Skeletal muscle satellite cell (primary cell): ENCODE data around the gene UNC119B.

Experiments used
- H3K27me3 ChIP-seq: 2 replicates; pipeline ENCODE4 v1.7.0; 2013; ENCODE audit warnings: low read length; ENCODE audit not compliant: control insufficient read depth, insufficient read depth
- H3K36me3 ChIP-seq: 2 replicates; pipeline ENCODE4 v1.7.0; 2013; ENCODE audit warnings: mild to moderate bottlenecking, control low read depth, low read length; ENCODE audit not compliant: insufficient read depth
- H3K4me1 ChIP-seq: 2 replicates; pipeline ENCODE4 v1.7.0; 2013; ENCODE audit warnings: low read length; ENCODE audit not compliant: control insufficient read depth, insufficient read depth
- H3K4me2 ChIP-seq: 2 replicates; pipeline ENCODE4 v1.7.0; 2013; ENCODE audit warnings: mild to moderate bottlenecking, low read length
- H3K4me3 ChIP-seq: 2 replicates; pipeline ENCODE4 v1.7.0; 2013; ENCODE audit warnings: low read length
- H3K9ac ChIP-seq: 2 replicates; pipeline ENCODE4 v1.7.0; 2013; ENCODE audit warnings: mild to moderate bottlenecking, low read depth, low read length, moderate library complexity
- H3K9me3 ChIP-seq: replicated peaks from 2 replicates; pipeline ENCODE4 v1.7.0; 2013; ENCODE audit warnings: mild to moderate bottlenecking, control low read depth, low read length

UNC119B gene

DNA sequence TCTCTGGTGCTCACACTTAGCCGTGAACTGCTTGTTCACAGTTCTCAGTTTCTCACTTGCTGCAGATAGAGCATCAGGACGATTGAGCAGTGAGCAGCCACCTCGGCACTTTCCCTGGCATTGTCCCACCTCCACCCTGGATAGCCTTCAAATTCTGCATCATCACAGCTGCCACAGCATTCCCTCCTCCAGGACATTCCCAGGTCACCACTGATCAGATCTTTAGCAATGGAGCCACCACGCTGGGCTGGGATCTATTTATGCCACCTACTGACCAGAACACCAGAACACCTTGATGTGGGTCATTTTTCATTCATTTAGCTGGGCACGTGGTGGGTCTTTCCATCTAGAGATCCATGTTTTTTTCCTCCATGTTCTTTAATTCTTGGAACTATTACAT is 39.0 kb downstream of the UNC119B start:
- Histone ChIP-seq H3K4me2 (no peak overlapping the region), H3K4me3 (no peak overlapping the region), H3K4me1 (no peaks in the 10 kb centered on the region), H3K9ac (no peak overlapping the region), H3K36me3 (no peaks in the 10 kb centered on the region), H3K9me3 (no peaks in the 10 kb centered on the region), H3K27me3 (no peaks in the 10 kb centered on the region)

DNA sequence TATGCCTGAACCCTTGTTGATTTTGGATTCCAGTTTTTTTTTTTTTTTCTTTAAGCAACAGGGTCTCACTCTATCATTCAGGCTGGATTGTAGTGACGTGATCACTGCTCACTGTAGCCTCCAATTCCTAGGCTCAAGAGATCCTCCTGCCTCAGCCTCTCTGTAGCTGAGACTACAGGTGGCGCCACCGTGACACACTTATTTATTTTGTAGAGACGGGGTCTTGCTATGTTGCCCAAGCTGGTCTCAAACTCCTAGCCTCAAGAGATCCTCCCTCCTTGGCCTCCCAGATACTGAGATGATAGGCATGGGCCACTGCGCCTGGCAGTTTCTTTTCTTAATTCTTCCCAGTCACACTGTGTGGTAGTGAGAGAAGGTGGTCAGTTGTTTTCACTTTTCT is 40.5 kb downstream of the UNC119B start:
- Histone ChIP-seq H3K27me3 (no peaks in the 10 kb centered on the region), H3K4me3 (no peak overlapping the region), H3K4me1 (no peaks in the 10 kb centered on the region), H3K36me3 (no peaks in the 10 kb centered on the region), H3K9ac (no peak overlapping the region), H3K4me2 (no peak overlapping the region), H3K9me3 (no peaks in the 10 kb centered on the region)

- Histone ChIP-seq H3K4me3 (no peak overlapping the region), H3K9me3 (no peaks in the 10 kb centered on the region), H3K27me3 (no peaks in the 10 kb centered on the region), H3K36me3 (no peaks in the 10 kb centered on the region), H3K4me2 (no peak overlapping the region), H3K9ac (no peak overlapping the region), H3K4me1 (no peaks in the 10 kb centered on the region)
Measured at GRCh38 chr12:120751389-120751788, 41.1 kb downstream of the UNC119B start.

- H3K4me2 ChIP-seq = no peak overlapping the region
- no peaks in the 10 kb centered on the region for H3K4me1 ChIP-seq
- no peaks in the 10 kb centered on the region for H3K9me3 ChIP-seq
- peaks cover under 1% of the 10 kb centered on the region for H3K36me3 ChIP-seq
- no peak overlapping the region for H3K9ac ChIP-seq
- no peak overlapping the region for H3K4me3 ChIP-seq
- no peaks in the 10 kb centered on the region for H3K27me3 ChIP-seq
Measured at GRCh38 chr12:120754792-120755191, 44.5 kb downstream of the UNC119B start.

GRCh38 chr12:120755269-120755668 is 45.0 kb downstream of the UNC119B start:
- Histone ChIP-seq H3K4me3 (no peak overlapping the region), H3K9me3 (no peaks in the 10 kb centered on the region), H3K27me3 (no peaks in the 10 kb centered on the region), H3K9ac (no peak overlapping the region), H3K4me2 (no peak overlapping the region), H3K36me3 (peaks cover 5% of the 10 kb centered on the region), H3K4me1 (no peaks in the 10 kb centered on the region)

GRCh38 chr12:120757226-120757742 is 47.0 kb downstream of the UNC119B start:
- H3K27me3 ChIP-seq = no peaks in the 10 kb centered on the region
- H3K9ac ChIP-seq = no peak overlapping the region
- peaks cover 21% of the 10 kb centered on the region for H3K36me3 ChIP-seq
- H3K4me1 ChIP-seq = no peaks in the 10 kb centered on the region
- no peak overlapping the region for H3K4me2 ChIP-seq
- H3K9me3 ChIP-seq = no peaks in the 10 kb centered on the region
- no peak overlapping the region for H3K4me3 ChIP-seq

- Histone ChIP-seq H3K36me3 (peaks cover 22% of the 10 kb centered on the region), H3K9ac (no peak overlapping the region)
Measured at GRCh38 chr12:120757949-120758348, 47.7 kb downstream of the UNC119B start.

DNA sequence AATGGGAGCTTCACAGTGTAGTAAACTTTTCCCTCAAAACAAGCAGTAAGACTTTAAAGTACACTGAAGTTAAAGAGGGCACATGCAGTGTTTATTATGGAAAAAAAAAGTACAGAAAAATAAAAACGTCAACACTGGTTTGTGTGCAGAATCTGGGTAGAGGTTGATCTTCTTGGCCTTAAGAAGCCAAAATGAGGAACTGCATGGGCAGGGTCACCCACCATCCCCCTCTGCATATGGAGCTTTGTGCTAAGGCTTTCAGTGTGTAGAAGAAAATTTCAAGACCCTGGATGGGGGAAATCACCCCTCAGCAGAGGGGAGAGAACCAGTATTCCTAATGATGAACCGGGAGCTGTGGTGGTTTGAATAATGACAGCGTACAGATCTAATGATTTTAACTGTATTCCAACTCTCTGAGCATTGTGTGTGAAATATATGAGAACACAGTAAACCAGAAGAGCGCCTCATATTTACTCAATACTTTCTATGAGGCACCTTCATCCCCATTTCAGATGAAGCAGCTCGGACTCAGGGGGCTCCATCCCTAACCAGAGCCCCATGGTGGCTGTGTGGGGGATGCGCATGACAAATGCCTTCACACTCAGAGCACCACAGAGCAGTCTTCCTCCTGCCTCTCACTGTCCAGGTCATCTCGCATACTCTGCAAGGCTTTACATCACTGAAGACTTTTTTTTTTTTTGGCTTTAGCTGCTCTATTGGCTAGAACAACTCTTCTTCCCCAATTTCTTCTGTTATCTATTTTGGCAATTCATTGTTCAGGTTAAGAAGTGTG is 48.7 kb downstream of the UNC119B start:
- Histone ChIP-seq H3K27me3 (no peaks in the 10 kb centered on the region), H3K9ac (no peak overlapping the region), H3K36me3 (peaks cover 26% of the 10 kb centered on the region), H3K9me3 (no peaks in the 10 kb centered on the region), H3K4me1 (no peaks in the 10 kb centered on the region), H3K4me3 (no peak overlapping the region), H3K4me2 (no peak overlapping the region)

More at GRCh38 chr12:120757949-120758348, 47.7 kb downstream of the UNC119B start:
- Histone ChIP-seq H3K27me3 (no peaks in the 10 kb centered on the region), H3K9me3 (no peaks in the 10 kb centered on the region), H3K4me2 (no peak overlapping the region), H3K4me1 (no peaks in the 10 kb centered on the region), H3K4me3 (no peak overlapping the region)

- peaks cover 32% of the 10 kb centered on the region for H3K36me3 ChIP-seq
- no peaks in the 10 kb centered on the region for H3K9me3 ChIP-seq
- no peak overlapping the region for H3K4me2 ChIP-seq
- H3K27me3 ChIP-seq = no peaks in the 10 kb centered on the region
- H3K4me1 ChIP-seq = no peaks in the 10 kb centered on the region
- H3K4me3 ChIP-seq = no peak overlapping the region
- H3K9ac ChIP-seq = no peak overlapping the region
Measured at GRCh38 chr12:120759591-120760348, 49.5 kb downstream of the UNC119B start.

DNA sequence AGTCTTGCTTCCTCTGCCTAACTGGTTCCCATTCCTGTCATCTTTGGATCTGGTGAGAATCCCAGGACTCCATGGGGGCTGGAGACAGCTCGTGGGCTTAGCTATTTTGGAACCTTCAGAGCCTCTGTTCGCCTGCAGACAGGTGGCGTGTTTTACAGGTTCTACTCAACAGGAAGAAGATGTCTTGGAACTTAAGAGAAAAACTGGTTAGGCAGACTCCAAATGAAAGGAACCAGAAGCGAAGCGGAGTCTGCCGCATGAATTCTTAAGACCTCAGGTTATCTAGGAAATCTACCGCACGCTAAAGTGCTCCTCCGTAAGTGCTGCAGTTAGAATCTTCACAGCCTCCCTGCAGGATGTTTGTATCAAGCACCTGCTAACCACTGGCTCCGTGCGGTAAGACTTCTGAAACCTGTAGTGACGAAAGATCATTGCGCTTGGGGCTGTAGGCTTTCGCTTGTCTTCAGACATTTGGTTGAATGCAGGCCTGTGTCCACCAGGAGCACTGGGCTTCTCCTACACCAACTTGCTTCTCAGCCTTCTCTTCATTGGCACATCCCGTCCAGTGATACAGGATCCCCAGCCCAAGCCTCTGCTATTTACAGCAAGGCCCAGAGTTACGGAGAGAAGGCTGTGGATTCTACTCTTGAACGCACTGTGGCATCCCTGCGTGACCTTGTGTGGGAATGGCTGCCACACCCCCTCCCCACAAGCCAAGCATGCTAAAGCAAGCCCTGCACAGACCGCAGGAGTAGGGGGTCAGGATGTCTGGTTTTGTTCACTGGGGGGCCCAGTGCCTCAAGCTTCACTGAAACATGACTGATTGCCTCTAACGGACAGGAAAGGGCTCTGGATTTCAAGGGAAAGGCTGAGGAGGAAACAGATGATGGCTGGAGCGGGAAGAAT is 50.3 kb downstream of the UNC119B start:
- Histone ChIP-seq H3K27me3 (no peaks in the 10 kb centered on the region), H3K4me1 (no peaks in the 10 kb centered on the region), H3K9ac (no peak overlapping the region), H3K4me3 (no peak overlapping the region), H3K9me3 (no peaks in the 10 kb centered on the region), H3K4me2 (no peak overlapping the region), H3K36me3 (peaks cover 37% of the 10 kb centered on the region)

- Histone ChIP-seq H3K9me3 (no peaks in the 10 kb centered on the region), H3K27me3 (no peaks in the 10 kb centered on the region), H3K9ac (no peak overlapping the region), H3K4me3 (no peak overlapping the region), H3K4me1 (no peaks in the 10 kb centered on the region), H3K36me3 (peaks cover 47% of the 10 kb centered on the region), H3K4me2 (no peak overlapping the region)
Measured at GRCh38 chr12:120761519-120761934, 51.3 kb downstream of the UNC119B start.
